Lung (tissue), 12 donors: Measurements from ENCODE around the gene USP32. TPM values are rescaled to one million over a fixed set of nuclear protein-coding genes. Genes with fewer than 3 reads are reported as not detected.

Experiments
- ATAC-seq: fragments of 200-7000 bp; cut with Tn5 transposase; one replicate; pipeline ENCODE4 v1.9.1; 2020; ENCODE audit warnings: moderate number of reproducible peaks; ENCODE audit not compliant: insufficient read depth, low FRiP score
- DNase-seq, 3 donors: peaks; one replicate each; pipeline ENCODE4 v3.0.0-alpha.2; 2013 to 2017
- H3K27ac ChIP-seq, 2 donors: one replicate each; pipeline ENCODE4 v1.5.1; 2013; ENCODE audit warnings: mild to moderate bottlenecking in 2 of 2, moderate library complexity in 2 of 2, control low read depth in 1 of 2, inconsistent platforms in 1 of 2, low read depth in 1 of 2, low read length in 1 of 2
- H3K27me3 ChIP-seq, 3 donors: one replicate each; pipeline ENCODE4 v1.5.1; 2013; ENCODE audit warnings: low read length in 2 of 3; ENCODE audit not compliant: control insufficient read depth in 3 of 3, insufficient read depth in 3 of 3
- H3K36me3 ChIP-seq, 4 donors: one replicate each; pipeline ENCODE4 v1.5.1; 2013; ENCODE audit warnings: low read length in 4 of 4, mild to moderate bottlenecking in 1 of 4, moderate library complexity in 1 of 4; ENCODE audit not compliant: control insufficient read depth in 4 of 4, insufficient read depth in 4 of 4
- H3K4me1 ChIP-seq, 5 donors: one replicate each; pipeline ENCODE4 v1.5.1; 2013; ENCODE audit warnings: low read length in 5 of 5, mild to moderate bottlenecking in 2 of 5, moderate library complexity in 1 of 5; ENCODE audit not compliant: control insufficient read depth in 5 of 5, insufficient read depth in 5 of 5
- H3K4me3 ChIP-seq: one replicate; pipeline ENCODE4 v1.5.1; 2013; ENCODE audit warnings: mild to moderate bottlenecking, control low read depth, moderate library complexity
- H3K9ac ChIP-seq, 2 donors: one replicate each; pipeline ENCODE4 v1.5.1; 2013; ENCODE audit warnings: low read length in 2 of 2, control low read depth in 1 of 2; ENCODE audit not compliant: insufficient read depth in 1 of 2
- H3K9me3 ChIP-seq, 4 donors: one replicate each; pipeline ENCODE4 v1.5.1; 2013; ENCODE audit warnings: low read length in 3 of 4, mild to moderate bottlenecking in 1 of 4, moderate library complexity in 1 of 4; ENCODE audit not compliant: control insufficient read depth in 4 of 4, insufficient read depth in 3 of 4
- WGBS, 2 donors: extraction: QIAGEN DNeasy Blood & Tissue Kit; methylation state at CpG; one replicate each; pipeline ENCODE4 v1.1.7; 2013; 5-methylcytosine and 5-hydroxymethylcytosine counted together
- polyA plus RNA-seq, 2 donors: library from polyadenylated mRNA; stranded (reverse); fragments of 200-250 nt; gene quantifications; one replicate each; pipeline ENCODE4 v1.2.1, GENCODE V29; 2013
- total RNA-seq, 2 donors: library from RNA; depleted of rRNA in 1 of 2; stranded (reverse); fragments of >200 nt in 1 of 2; gene quantifications; one replicate each; pipeline ENCODE4 v1.2.1, GENCODE V29; 2014 to 2021
- TF ChIP-seq, protein P1 (sequence below): IDR thresholded peaks from 2 replicates; pipeline ENCODE4 v1.5.1; 2012; ENCODE audit warnings: mild to moderate bottlenecking; ENCODE audit errors: control extremely low read depth, extremely low read depth
- donor health status: control.
- donor health status: control.
- donor health status: Bipolar disorder and iron deficiency.
- donor health status: healthy.
- donor health status: DM: yes; HTN: yes; CAD: no.

The USP32 gene
- total and polyA plus RNA-seq, 4 donors = 18.2 to 96.6 (median 51.1) TPM

DNA sequence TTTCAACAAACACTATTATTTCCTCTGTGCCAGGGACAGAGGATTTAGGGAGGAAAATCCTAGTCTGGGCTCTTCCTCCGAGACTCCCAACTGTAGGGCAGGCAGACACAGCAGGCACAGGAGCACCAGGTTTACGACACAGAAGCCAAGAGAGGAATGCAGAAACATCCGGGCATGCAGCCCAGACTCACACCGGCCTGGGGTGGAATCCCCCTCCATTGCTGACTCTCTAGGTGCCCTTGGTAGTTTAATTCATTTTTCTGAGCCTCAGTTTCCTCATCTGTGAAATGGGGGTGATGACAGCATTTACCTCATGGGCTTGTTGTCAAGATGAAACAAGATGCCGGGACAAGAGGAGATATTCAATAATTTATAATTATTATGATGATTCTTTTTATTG lies 227.2 kb downstream of the USP32 start:
- DNase-seq (no peak), ATAC-seq (no peak)
- Histone ChIP-seq H3K27me3 (no peaks in the 10 kb centered on the region), H3K27ac (no peak overlapping the region), H3K36me3 (no peaks in the 10 kb centered on the region), H3K9ac (no peak overlapping the region), H3K9me3 (no peaks in the 10 kb centered on the region), H3K4me1 (peaks cover 0 to 23% (median 5%) of the 10 kb centered on the region in 5 donors), H3K4me3 (no peak overlapping the region)
- TF ChIP-seq, protein P1, sequence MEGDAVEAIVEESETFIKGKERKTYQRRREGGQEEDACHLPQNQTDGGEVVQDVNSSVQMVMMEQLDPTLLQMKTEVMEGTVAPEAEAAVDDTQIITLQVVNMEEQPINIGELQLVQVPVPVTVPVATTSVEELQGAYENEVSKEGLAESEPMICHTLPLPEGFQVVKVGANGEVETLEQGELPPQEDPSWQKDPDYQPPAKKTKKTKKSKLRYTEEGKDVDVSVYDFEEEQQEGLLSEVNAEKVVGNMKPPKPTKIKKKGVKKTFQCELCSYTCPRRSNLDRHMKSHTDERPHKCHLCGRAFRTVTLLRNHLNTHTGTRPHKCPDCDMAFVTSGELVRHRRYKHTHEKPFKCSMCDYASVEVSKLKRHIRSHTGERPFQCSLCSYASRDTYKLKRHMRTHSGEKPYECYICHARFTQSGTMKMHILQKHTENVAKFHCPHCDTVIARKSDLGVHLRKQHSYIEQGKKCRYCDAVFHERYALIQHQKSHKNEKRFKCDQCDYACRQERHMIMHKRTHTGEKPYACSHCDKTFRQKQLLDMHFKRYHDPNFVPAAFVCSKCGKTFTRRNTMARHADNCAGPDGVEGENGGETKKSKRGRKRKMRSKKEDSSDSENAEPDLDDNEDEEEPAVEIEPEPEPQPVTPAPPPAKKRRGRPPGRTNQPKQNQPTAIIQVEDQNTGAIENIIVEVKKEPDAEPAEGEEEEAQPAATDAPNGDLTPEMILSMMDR = no peak
- 56 to 85% methylated on average over 5 of the region's 5 CpGs for WGBS, 2 donors

DNA sequence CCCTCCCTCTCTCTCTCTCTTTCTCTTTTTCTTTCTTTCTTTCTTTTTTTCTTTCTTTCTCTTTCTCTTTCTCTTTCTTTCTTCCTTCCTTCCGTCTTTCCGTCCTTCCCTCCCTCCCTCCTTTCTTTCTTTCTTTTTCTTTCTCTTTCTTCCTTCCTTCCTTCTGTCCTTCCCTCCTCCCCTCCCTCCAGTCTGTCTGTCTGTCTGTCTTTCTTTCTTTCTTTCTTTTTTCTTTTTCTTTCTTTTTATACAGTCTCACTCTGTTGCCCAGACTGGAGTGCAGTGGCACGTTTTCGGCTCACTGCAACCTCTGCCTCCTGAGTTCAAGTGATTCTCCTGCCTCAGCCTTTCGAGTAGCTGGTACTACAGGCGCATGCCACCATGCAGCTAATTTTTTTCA lies 227.8 kb downstream of the USP32 start:
- H3K4me3 ChIP-seq = no peak overlapping the region
- no peaks in the 10 kb centered on the region for H3K36me3 ChIP-seq
- DNase-seq = no peak
- peaks cover 0 to 21% (median 5%) of the 10 kb centered on the region in 5 donors for H3K4me1 ChIP-seq
- WGBS, 2 donors = 75 to 80% methylated on average over 6 of the region's 6 CpGs
- H3K9me3 ChIP-seq = no peaks in the 10 kb centered on the region
- H3K27ac ChIP-seq = no peak overlapping the region
- no peak overlapping the region for H3K9ac ChIP-seq
- ATAC-seq = no peak
- TF ChIP-seq, protein P1 = no peak
- no peaks in the 10 kb centered on the region for H3K27me3 ChIP-seq

DNA sequence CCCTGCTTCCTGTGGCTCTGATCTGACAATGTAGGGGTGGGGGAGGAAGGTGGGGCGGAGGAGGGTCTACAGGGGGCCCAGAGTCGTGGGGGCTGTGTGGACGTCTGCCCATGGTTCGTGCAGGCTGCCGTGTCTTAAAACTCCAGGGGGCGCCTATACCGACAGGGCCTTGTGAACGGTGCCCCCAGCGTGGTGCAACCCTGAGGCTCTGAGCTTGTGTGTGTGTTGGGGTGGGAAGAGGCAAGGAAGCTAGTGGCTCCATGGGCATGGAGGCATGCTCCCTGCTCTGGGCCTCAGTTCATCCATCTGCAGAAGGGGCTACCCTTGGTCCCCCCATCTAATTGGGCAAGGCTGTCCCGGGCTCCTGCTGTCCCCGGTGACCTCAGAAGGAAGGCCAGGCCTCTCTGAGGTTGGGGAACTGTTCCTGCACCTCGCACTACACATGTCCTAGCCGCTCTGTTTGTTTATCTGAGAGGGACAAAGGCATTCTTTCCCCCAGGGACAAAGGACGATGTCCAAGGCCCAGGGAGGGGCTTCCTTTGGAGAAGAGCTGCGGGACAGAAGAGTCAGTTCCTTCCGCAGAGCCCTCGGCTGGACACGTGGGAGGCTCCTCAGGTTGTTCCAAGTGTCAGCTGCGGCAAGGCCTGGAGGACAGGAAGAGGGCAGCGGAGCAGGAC lies 228.7 kb downstream of the USP32 start:
- WGBS, 2 donors = 54 to 63% methylated on average over 20 of the region's 20 CpGs
- Histone ChIP-seq H3K9me3 (peaks cover 0 to 1% (median 0%) of the 10 kb centered on the region in 4 donors), H3K4me3 (no peak overlapping the region), H3K4me1 (peaks cover 0 to 17% (median 9%) of the 10 kb centered on the region in 5 donors), H3K9ac (no peak overlapping the region), H3K27me3 (no peaks in the 10 kb centered on the region), H3K36me3 (no peaks in the 10 kb centered on the region), H3K27ac (peak overlapping the region in 1 of 2 donors; percentile 85)
- TF ChIP-seq, protein P1 = no peak
- no peak for ATAC-seq
- peak in 1 of 3 donors; percentile 56 for DNase-seq
